SK-N-SH (cell line): ENCODE results near the gene EVI5. TPM values are rescaled to one million over a fixed set of nuclear protein-coding genes. Genes with fewer than 3 reads are reported as not detected.

Source experiments
- CTCF ChIA-PET: fragments of 300-600, 350-600 bp; formaldehyde crosslinking; extraction: SDS; loops from one replicate; lab custom pipeline; 2021; lab: Yijun Ruan, JAX
- POLR2A ChIA-PET: fragments of 350-600 bp; sonication (Branson Sonifier 250); formaldehyde crosslinking; extraction: SDS; loops from one replicate; lab custom pipeline; 2020; ENCODE audit warnings: antibody characterized with exemption, inconsistent platforms; lab: Yijun Ruan, JAX
- DNase-seq: peaks from one replicate; pipeline ENCODE4 v3.0.0; 2012
- H2AFZ ChIP-seq: fragments of 200-600 bp; sonication (generic); 2 replicates; pipeline ENCODE4 v1.8.1; 2016; ENCODE audit warnings: antibody characterized with exemption, mild to moderate bottlenecking, low read depth
- H3F3A ChIP-seq: fragments of 200-600 bp; sonication (generic); replicated peaks from 2 replicates; pipeline ENCODE3; 2016; ENCODE audit warnings: antibody characterized with exemption, mild to moderate bottlenecking; ENCODE audit not compliant: insufficient read depth
- H3K27ac ChIP-seq, 2 experiments: fragments of 200-500 bp in 1 of 2; fragments of 200-600 bp in 1 of 2; sonication (Bioruptor generic) in 1 of 2; sonication (generic), shearing (Covaris generic) in 1 of 2; 2 replicates each; pipeline versions ENCODE4 v1.5.1 to v1.6.1; 2014 to 2016; ENCODE audit warnings: low read depth in 2 of 2, inconsistent platforms in 1 of 2, low read length in 1 of 2, mild to moderate bottlenecking in 1 of 2, mixed read lengths in 1 of 2
- H3K27me3 ChIP-seq: fragments of 200-600 bp; sonication (generic), shearing (Covaris generic); 2 replicates; pipeline ENCODE4 v1.6.1; 2016; ENCODE audit warnings: mixed run types; ENCODE audit not compliant: insufficient read depth
- H3K36me3 ChIP-seq, 2 experiments: fragments of 200-500 bp in 1 of 2; fragments of 200-600 bp in 1 of 2; sonication (Bioruptor generic) in 1 of 2; sonication (generic) in 1 of 2; replicated peaks in 1 of 2; 2 replicates each; pipeline versions ENCODE3 to v1.5.1; 2014 to 2016; ENCODE audit warnings: low read length in 1 of 2, mild to moderate bottlenecking in 1 of 2; ENCODE audit not compliant: insufficient read depth in 2 of 2, control insufficient read depth in 1 of 2
- H3K4me1 ChIP-seq, 2 experiments: fragments of 200-500 bp in 1 of 2; fragments of 200-600 bp in 1 of 2; sonication (Bioruptor generic) in 1 of 2; sonication (generic), shearing (Covaris generic) in 1 of 2; 2 replicates each; pipeline versions ENCODE4 v1.5.1 to v1.6.1; 2014 to 2016; ENCODE audit warnings: low read depth in 1 of 2, low read length in 1 of 2, mixed run types in 1 of 2; ENCODE audit not compliant: insufficient read depth in 2 of 2, control insufficient read depth in 1 of 2
- H3K4me2 ChIP-seq: fragments of 200-600 bp; sonication (generic), shearing (Covaris generic); 2 replicates; pipeline ENCODE4 v1.6.1; 2017; ENCODE audit warnings: mixed run types
- H3K4me3 ChIP-seq, 2 experiments: fragments of 200-500 bp in 1 of 2; fragments of 200-600 bp in 1 of 2; sonication (Bioruptor generic) in 1 of 2; sonication (generic), shearing (Covaris generic) in 1 of 2; 2 replicates each; pipeline versions ENCODE4 v1.5.1 to v1.8.1; 2014 to 2016; ENCODE audit warnings: low read depth in 2 of 2, inconsistent platforms in 1 of 2, low read length in 1 of 2, mild to moderate bottlenecking in 1 of 2, mixed read lengths in 1 of 2, moderate library complexity in 1 of 2
- H3K79me2 ChIP-seq: fragments of 200-600 bp; sonication (generic); 2 replicates; pipeline ENCODE4 v1.8.1; 2017; ENCODE audit warnings: mild to moderate bottlenecking; ENCODE audit not compliant: insufficient read depth
- H3K9ac ChIP-seq: fragments of 200-600 bp; sonication (generic); 2 replicates; pipeline ENCODE4 v1.6.1; 2017; ENCODE audit warnings: mixed run types
- H3K9me2 ChIP-seq: fragments of 200-600 bp; sonication (generic); 2 replicates; pipeline ENCODE4 v1.6.1; 2017; ENCODE audit warnings: mixed run types
- H3K9me3 ChIP-seq: fragments of 200-600 bp; sonication (generic); 2 replicates; pipeline ENCODE4 v1.6.1; 2017; ENCODE audit warnings: mixed run types, mild to moderate bottlenecking, moderate library complexity
- H4K20me1 ChIP-seq: fragments of 200-600 bp; sonication (generic); 2 replicates; pipeline ENCODE4 v1.6.1; 2017; ENCODE audit warnings: mild to moderate bottlenecking, mixed run types; ENCODE audit not compliant: insufficient read depth
- CTCF ChIP-seq: fragments of 200-600 bp; sonication (generic); IDR thresholded peaks from 2 replicates; pipeline ENCODE4 v1.6.1; 2017; ENCODE audit warnings: antibody characterized with exemption, mild to moderate bottlenecking, moderate library complexity
- ELF1 ChIP-seq: IDR thresholded peaks from 2 replicates; pipeline ENCODE4 v1.4.0; 2012
- EZH2phosphoT487 ChIP-seq: fragments of 200-600 bp; sonication (generic); IDR thresholded peaks from 2 replicates; pipeline ENCODE4 v1.6.1; 2017; ENCODE audit warnings: low read depth, mixed run types, mild to moderate bottlenecking, antibody characterized with exemption, moderate library complexity, borderline replicate concordance
- FOSL2 ChIP-seq: IDR thresholded peaks from 2 replicates; pipeline ENCODE4 v1.4.0; 2012; ENCODE audit warnings: low read depth, mild to moderate bottlenecking, moderate library complexity, borderline replicate concordance
- FOXM1 ChIP-seq: IDR thresholded peaks from 2 replicates; pipeline ENCODE4 v1.4.0; 2012; ENCODE audit warnings: low read depth, mild to moderate bottlenecking
- GABPA ChIP-seq: IDR thresholded peaks from 2 replicates; pipeline ENCODE4 v1.4.0; 2012; ENCODE audit warnings: low read depth, mild to moderate bottlenecking
- MXI1 ChIP-seq: IDR thresholded peaks from 2 replicates; pipeline ENCODE4 v1.6.1; 2012; ENCODE audit warnings: mild to moderate bottlenecking, low read depth, low read length, improper control_type of control experiment
- POLR2AphosphoS5 ChIP-seq: IDR thresholded peaks from 2 replicates; pipeline ENCODE4 v1.6.1; 2012; ENCODE audit warnings: low read depth, low read length
- REST ChIP-seq: IDR thresholded peaks from 2 replicates; pipeline ENCODE4 v1.6.1; 2012; ENCODE audit warnings: mild to moderate bottlenecking, low read depth, low read length, moderate library complexity
- RFX5 ChIP-seq: IDR thresholded peaks from 2 replicates; pipeline ENCODE4 v1.6.1; 2012; ENCODE audit warnings: mild to moderate bottlenecking, improper control_type of control experiment, low read length
- RXRA ChIP-seq: IDR thresholded peaks from 2 replicates; pipeline ENCODE4 v1.4.0; 2012; ENCODE audit warnings: low read depth, mild to moderate bottlenecking, borderline replicate concordance
- USF1 ChIP-seq: IDR thresholded peaks from 2 replicates; pipeline ENCODE4 v1.4.0; 2012; ENCODE audit warnings: low read depth, borderline replicate concordance
- YY1 ChIP-seq: IDR thresholded peaks from 2 replicates; pipeline ENCODE4 v1.4.0; 2012; ENCODE audit warnings: low read depth, mild to moderate bottlenecking
- WGBS: methylation state at CpG from one replicate; pipeline ENCODE4 v1.1.6; 2017; ENCODE audit warnings: low lambda C conversion rate; 5-methylcytosine and 5-hydroxymethylcytosine counted together
- polyA plus RNA-seq, 3 experiments: library from polyadenylated mRNA; depleted of rRNA; stranded (reverse); fragments of >200 nt; gene quantifications; 2 replicates each; pipeline ENCODE4 v1.2.3, GENCODE V29; 2012
- TF ChIP-seq, protein P1 (sequence below): fragments of 150-350 bp; IDR thresholded peaks from 2 replicates; pipeline ENCODE4 v1.6.1; 2016; ENCODE audit warnings: mild to moderate bottlenecking, low read depth, low read length
- TF ChIP-seq, protein P2 (sequence below): IDR thresholded peaks from 2 replicates; pipeline ENCODE4 v1.4.0; 2012; ENCODE audit warnings: low read depth

The EVI5 gene
- polyA plus RNA-seq, 1 of the 3 experiments (the other 2 are of a cell fraction): 5.7 TPM

DNA sequence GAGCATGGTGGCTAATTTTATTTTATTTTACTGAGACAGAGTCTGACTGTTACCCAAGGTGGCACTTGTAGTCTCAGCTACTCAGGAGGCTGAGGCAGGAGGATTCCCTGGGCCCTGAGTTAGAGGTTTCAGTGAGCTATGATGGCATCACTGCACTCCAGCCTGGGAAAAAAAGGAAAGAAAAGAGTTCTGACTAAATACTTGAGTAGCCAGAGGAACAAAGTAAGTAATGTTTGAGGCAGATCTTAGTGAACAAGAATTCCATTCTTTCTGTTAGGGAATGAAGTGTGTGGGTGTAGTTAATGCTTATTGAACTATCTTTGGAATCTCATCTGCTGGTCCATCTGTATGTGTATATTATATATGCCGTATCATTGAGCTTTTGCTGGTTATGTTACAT, 13.1 kb upstream of the EVI5 start:
- no peaks in the 10 kb centered on the region for H3K4me1 ChIP-seq
- H3K27me3 ChIP-seq: no peaks in the 10 kb centered on the region
- H3K9me2 ChIP-seq: no peaks in the 10 kb centered on the region
- POLR2A ChIA-PET: no interaction called here
- no peaks in the 10 kb centered on the region for H3K9me3 ChIP-seq
- H3F3A ChIP-seq: peaks cover 8% of the 10 kb centered on the region
- H3K36me3 ChIP-seq: no peaks in the 10 kb centered on the region
- no peaks in the 10 kb centered on the region for H4K20me1 ChIP-seq
- no peak for DNase-seq
- no peak overlapping the region for H3K4me3 ChIP-seq
- WGBS: 33% methylated on average over 1 of the region's 1 CpG
- H3K4me2 ChIP-seq: no peak overlapping the region
- CTCF ChIA-PET: interaction anchor here (0.9 to 1.5 kb wide), 2 partner anchors 20 to 61 kb away, joined by 3 to 4 read pairs; no protein-coding TSS in a partner anchor
- no peaks in the 10 kb centered on the region for H3K79me2 ChIP-seq
- no peak overlapping the region for H3K27ac ChIP-seq
- TF ChIP-seq, protein P1, sequence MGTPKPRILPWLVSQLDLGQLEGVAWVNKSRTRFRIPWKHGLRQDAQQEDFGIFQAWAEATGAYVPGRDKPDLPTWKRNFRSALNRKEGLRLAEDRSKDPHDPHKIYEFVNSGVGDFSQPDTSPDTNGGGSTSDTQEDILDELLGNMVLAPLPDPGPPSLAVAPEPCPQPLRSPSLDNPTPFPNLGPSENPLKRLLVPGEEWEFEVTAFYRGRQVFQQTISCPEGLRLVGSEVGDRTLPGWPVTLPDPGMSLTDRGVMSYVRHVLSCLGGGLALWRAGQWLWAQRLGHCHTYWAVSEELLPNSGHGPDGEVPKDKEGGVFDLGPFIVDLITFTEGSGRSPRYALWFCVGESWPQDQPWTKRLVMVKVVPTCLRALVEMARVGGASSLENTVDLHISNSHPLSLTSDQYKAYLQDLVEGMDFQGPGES: no peak
- TF ChIP-seq, protein P2, sequence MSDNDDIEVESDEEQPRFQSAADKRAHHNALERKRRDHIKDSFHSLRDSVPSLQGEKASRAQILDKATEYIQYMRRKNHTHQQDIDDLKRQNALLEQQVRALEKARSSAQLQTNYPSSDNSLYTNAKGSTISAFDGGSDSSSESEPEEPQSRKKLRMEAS: no peak
- TF ChIP-seq YY1 (no peak), FOXM1 (no peak), POLR2AphosphoS5 (no peak), FOSL2 (no peak), ELF1 (no peak), EZH2phosphoT487 (no peak), RFX5 (no peak), CTCF (no peak), RXRA (no peak)
- H3K9ac ChIP-seq: no peak overlapping the region
- no peak overlapping the region for H2AFZ ChIP-seq

DNA sequence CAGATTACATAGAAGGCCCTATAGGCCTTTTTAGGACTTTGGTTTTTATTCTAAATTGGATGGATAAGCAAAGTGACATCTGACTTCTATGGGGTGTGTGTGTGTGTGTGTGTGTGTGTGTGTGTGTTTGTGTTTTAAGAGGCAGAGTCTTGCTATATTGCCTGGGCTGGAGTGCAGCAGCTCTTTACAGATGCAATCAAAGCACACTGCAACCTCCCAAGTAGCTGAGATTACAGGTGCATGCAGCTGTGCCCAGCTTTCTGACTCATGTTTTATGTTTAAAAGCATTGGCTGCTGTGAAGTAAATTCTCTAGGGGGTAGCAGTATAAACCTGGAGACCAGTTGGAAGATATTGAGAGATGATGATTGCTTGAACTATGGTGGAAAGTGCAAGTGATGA, 12.4 kb upstream of the EVI5 start:
- Histone ChIP-seq H3K27me3 (no peaks in the 10 kb centered on the region), H3K9ac (no peak overlapping the region), H3K9me3 (no peaks in the 10 kb centered on the region), H3K4me3 (no peak overlapping the region), H3K9me2 (no peaks in the 10 kb centered on the region), H3K79me2 (no peaks in the 10 kb centered on the region), H3K27ac (no peak overlapping the region), H4K20me1 (no peaks in the 10 kb centered on the region), H3K4me2 (no peak overlapping the region), H3K36me3 (no peaks in the 10 kb centered on the region), H3K4me1 (no peaks in the 10 kb centered on the region), H3F3A (peaks cover 8% of the 10 kb centered on the region), H2AFZ (no peak overlapping the region)
- no peak for TF ChIP-seq GABPA
- no peak for TF ChIP-seq FOSL2
- TF ChIP-seq USF1: no peak
- TF ChIP-seq FOXM1: no peak
- TF ChIP-seq MXI1: no peak
- no peak for TF ChIP-seq RFX5
- TF ChIP-seq REST: no peak
- no peak for TF ChIP-seq ELF1
- no peak for TF ChIP-seq CTCF
- DNase-seq: no peak
- POLR2A ChIA-PET: interaction anchor here (0.5 to 1.1 kb wide), 3 partner anchors 12 to 35 kb away, joined by 3 to 4 read pairs (median 3); partner anchors contain the start of genes EVI5 and RPL5
- CTCF ChIA-PET: interaction anchor here (1.5 kb wide), 1 partner anchor 21 kb away, joined by 3 read pairs; no protein-coding TSS in a partner anchor
